BJ (cell line): ENCODE results near the gene GEMIN7. TPM values are rescaled to one million over a fixed set of nuclear protein-coding genes. Genes with fewer than 3 reads are reported as not detected.

Experiments
- CTCF ChIA-PET: fragments of 350-600 bp; formaldehyde crosslinking; extraction: SDS; loops from one replicate; lab custom pipeline; 2021; ENCODE audit warnings: antibody characterized with exemption, inconsistent platforms; lab: Yijun Ruan, JAX
- POLR2A ChIA-PET: fragments of 300-600 bp; sonication (Branson Sonifier 250); formaldehyde crosslinking; extraction: SDS; loops from one replicate; lab custom pipeline; 2021; ENCODE audit warnings: antibody characterized with exemption; lab: Charles Lee
- DNase-seq: peaks from one replicate; pipeline ENCODE4 v3.0.0-alpha.2; 2011; ENCODE audit warnings: low read depth
- H3K27me3 ChIP-seq: 2 replicates; pipeline ENCODE4 v1.6.0; 2011; ENCODE audit warnings: low read length; ENCODE audit not compliant: control insufficient read depth, insufficient read depth
- H3K36me3 ChIP-seq: 2 replicates; pipeline ENCODE4 v1.5.1; 2011; ENCODE audit warnings: low read length; ENCODE audit not compliant: control insufficient read depth, insufficient read depth
- H3K4me3 ChIP-seq: 2 replicates; pipeline ENCODE4 v1.5.1; 2011; ENCODE audit warnings: low read depth, mild to moderate bottlenecking, control low read depth, low read length
- CTCF ChIP-seq: IDR thresholded peaks from 2 replicates; pipeline ENCODE4 v1.5.1; 2011; ENCODE audit warnings: low read depth, mild to moderate bottlenecking, control low read depth, inconsistent platforms, low read length, moderate library complexity; ENCODE audit not compliant: insufficient read depth
- polyA plus RNA-seq: library from polyadenylated mRNA; depleted of rRNA; stranded (reverse); fragments of >200 nt; gene quantifications from 2 replicates; pipeline ENCODE4 v1.2.3, GENCODE V29; 2011

Gene GEMIN7
- polyA plus RNA-seq, 1 experiment, result 25.0 TPM

GRCh38 chr19:45090606-45091005 lies 11.5 kb downstream of the GEMIN7 start:
- TF ChIP-seq CTCF, result no peak
- POLR2A ChIA-PET, result no interaction called here
- CTCF ChIA-PET, result interaction anchor here (1.0 to 1.3 kb wide), 2 partner anchors 31 to 34 kb away, joined by 4 read pairs; no protein-coding TSS in a partner anchor
- no peak for DNase-seq
- Histone ChIP-seq H3K4me3 (no peak overlapping the region; the same call in 1 of the 2 replicates), H3K27me3 (no peaks in the 10 kb centered on the region), H3K36me3 (peaks cover 6% of the 10 kb centered on the region)

GRCh38 chr19:45091031-45091923 lies 12.2 kb downstream of the GEMIN7 start:
- DNase-seq, result peak; percentile 94
- no peak for TF ChIP-seq CTCF
- Histone ChIP-seq H3K36me3 (peaks cover 6% of the 10 kb centered on the region), H3K4me3 (peak overlapping the region; percentile 64), H3K27me3 (no peaks in the 10 kb centered on the region)
- ChIA-PET POLR2A (interaction anchor here (0.5 to 0.8 kb wide), 2 partner anchors 26 to 201 kb away, joined by 4 to 11 read pairs; no protein-coding TSS in a partner anchor), CTCF (interaction anchor here (0.6 to 1.8 kb wide), 7 partner anchors 9 to 1561 kb away, joined by 3 to 5 read pairs (median 3); no protein-coding TSS in a partner anchor)

- POLR2A ChIA-PET, result no interaction called here
- DNase-seq, result peak; percentile 59
- 0 out of 2 replicates have a peak, but pooled peaks have one; percentile 15 for TF ChIP-seq CTCF
- Histone ChIP-seq H3K27me3 (no peaks in the 10 kb centered on the region), H3K36me3 (peaks cover 5% of the 10 kb centered on the region), H3K4me3 (peak within 1 kb of the TSS; percentile 64)
- CTCF ChIA-PET, result interaction anchor here (0.5 to 1.8 kb wide), 11 partner anchors 13 to 386 kb away, joined by 3 to 9 read pairs (median 3); partner anchors contain the start of genes BLOC1S3, GEMIN7 and TRAPPC6A
Observed at GRCh38 chr19:45092747-45093678, 14.0 kb downstream of the GEMIN7 start, which contains the start of gene PPP1R37. Gene PPP1R37, plus strand, starts transcription at chr19:45093179. Its CDS starts 147 bp downstream, at chr19:45093326.

- no peaks in the 10 kb centered on the region for H3K27me3 ChIP-seq
- H3K36me3 ChIP-seq, result peaks cover 3% of the 10 kb centered on the region
- CTCF ChIA-PET, result no interaction called here
- peak overlapping the region; percentile 64 for H3K4me3 ChIP-seq
- no peak for DNase-seq
- POLR2A ChIA-PET, result no interaction called here
- no peak for TF ChIP-seq CTCF
Observed at GRCh38 chr19:45094137-45094536, 15.1 kb downstream of the GEMIN7 start.
